Skeletal muscle tissue (tissue), 4 donors: ENCODE measurements around the gene SLC24A2. TPM values are rescaled to one million over a fixed set of nuclear protein-coding genes. Genes with fewer than 3 reads are reported as not detected.
"Not testable (repeated sequence)": the region's sequence is repeated elsewhere in the genome, so short reads cannot be mapped to it uniquely, and the experiment has no call there.

ENCODE experiments used
- H3K27ac ChIP-seq: one replicate; pipeline ENCODE4 v1.7.0; 2013; ENCODE audit warnings: mild to moderate bottlenecking, low read depth, low read length, inconsistent platforms
- H3K27me3 ChIP-seq, 3 donors: one replicate each; pipeline ENCODE4 v1.7.0; 2013; ENCODE audit warnings: low read length in 3 of 3; ENCODE audit not compliant: control insufficient read depth in 3 of 3, insufficient read depth in 3 of 3
- H3K36me3 ChIP-seq, 3 donors: one replicate each; pipeline ENCODE4 v1.7.0; 2013; ENCODE audit warnings: low read length in 3 of 3; ENCODE audit not compliant: control insufficient read depth in 3 of 3, insufficient read depth in 3 of 3
- H3K4me1 ChIP-seq, 3 donors: one replicate each; pipeline ENCODE4 v1.7.0; 2013; ENCODE audit warnings: low read length in 3 of 3, mild to moderate bottlenecking in 3 of 3; ENCODE audit not compliant: control insufficient read depth in 3 of 3, insufficient read depth in 3 of 3
- H3K4me3 ChIP-seq, 3 donors: one replicate each; pipeline ENCODE4 v1.7.0; 2013; ENCODE audit warnings: low read length in 3 of 3
- H3K9ac ChIP-seq, 3 donors: one replicate each; pipeline ENCODE4 v1.7.0; 2013; ENCODE audit warnings: low read length in 3 of 3, mild to moderate bottlenecking in 3 of 3, moderate library complexity in 2 of 3, low read depth in 1 of 3
- H3K9me3 ChIP-seq, 3 donors: one replicate each; pipeline ENCODE4 v1.7.0; 2013; ENCODE audit warnings: low read length in 3 of 3; ENCODE audit not compliant: control insufficient read depth in 3 of 3
- total RNA-seq: library from RNA; depleted of rRNA; stranded (reverse); fragments of >200 nt; gene quantifications from one replicate; pipeline ENCODE4 v1.2.3, GENCODE V29; 2014
- donor health status: Osteomylitis.

The SLC24A2 gene
- total RNA-seq, result 0.52 TPM

DNA sequence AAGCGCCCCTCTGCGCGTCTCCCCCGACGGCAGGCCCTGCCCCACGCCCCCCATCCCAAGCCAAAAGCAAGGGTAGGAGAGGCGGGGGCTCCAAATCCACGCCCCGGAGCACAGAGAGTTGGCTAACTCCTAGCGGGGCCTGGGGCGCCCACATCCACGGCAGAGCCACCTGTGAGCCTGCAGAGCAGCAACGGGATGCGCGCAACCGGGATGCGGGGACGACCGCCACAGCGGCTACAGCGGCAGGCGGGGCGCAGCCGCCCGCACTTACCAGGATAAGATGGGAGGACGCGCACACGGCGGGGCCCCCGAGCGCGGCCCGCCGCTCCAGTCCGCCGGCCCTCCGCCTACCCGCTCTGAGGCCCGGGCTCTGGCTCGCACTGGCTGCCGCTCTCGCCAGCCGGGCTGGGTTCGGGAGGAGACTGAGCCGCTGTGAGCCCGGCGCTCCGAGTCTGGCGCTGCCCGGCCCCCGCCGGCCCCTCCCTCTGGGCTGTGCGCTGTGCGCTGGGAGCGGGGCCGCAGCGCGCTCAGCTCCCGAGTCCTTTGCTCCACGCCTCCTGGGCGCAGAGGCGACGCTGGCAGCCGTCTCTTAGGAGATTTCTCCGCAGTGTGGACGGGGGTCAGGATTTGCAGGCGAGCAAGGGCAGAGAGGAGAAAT, at the start of gene SLC24A2:
Gene SLC24A2, minus strand, starts transcription at position 424 of the 658 bp plus-strand sequence.
- Histone ChIP-seq H3K27me3 (peaks cover 0 to 14% (median 10%) of the 10 kb centered on the region in 3 donors), H3K27ac (no peak within 1 kb of the TSS), H3K9ac (no peak within 1 kb of the TSS), H3K9me3 (no peaks in the 10 kb centered on the region), H3K4me3 (peak within 1 kb of the TSS in 1 of 3 donors; percentile 30), H3K4me1 (no peaks in the 10 kb centered on the region), H3K36me3 (no peaks in the 10 kb centered on the region)

GRCh38 chr9:19833331-19833730, 44.5 kb upstream of the SLC24A2 start:
- not testable (repeated sequence) for H3K36me3 ChIP-seq, H3K4me1 ChIP-seq, H3K9me3 ChIP-seq, H3K27ac ChIP-seq, H3K4me3 ChIP-seq, H3K27me3 ChIP-seq, H3K9ac ChIP-seq

DNA sequence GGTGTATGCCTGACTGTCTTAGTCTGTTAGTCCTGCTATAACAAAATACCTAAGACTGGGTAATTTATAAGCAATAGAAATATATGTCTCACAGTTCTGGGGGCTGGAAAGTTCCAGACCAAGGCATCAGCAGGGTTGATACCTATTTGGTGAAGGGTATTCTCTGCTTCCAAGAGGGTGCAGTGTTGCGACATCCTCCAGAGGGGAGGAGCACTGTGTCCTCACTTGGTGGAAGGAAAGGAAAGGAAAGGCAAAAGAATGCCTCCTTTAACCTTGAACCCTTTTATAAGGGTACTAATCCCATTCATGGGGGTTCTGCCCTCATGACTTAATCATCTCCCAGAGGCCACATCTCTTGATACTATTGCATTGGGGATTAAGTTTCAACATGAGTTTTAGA, 42.0 kb upstream of the SLC24A2 start:
- Histone ChIP-seq H3K36me3 (no peaks in the 10 kb centered on the region), H3K4me3 (no peak overlapping the region), H3K27ac (no peak overlapping the region)

DNA sequence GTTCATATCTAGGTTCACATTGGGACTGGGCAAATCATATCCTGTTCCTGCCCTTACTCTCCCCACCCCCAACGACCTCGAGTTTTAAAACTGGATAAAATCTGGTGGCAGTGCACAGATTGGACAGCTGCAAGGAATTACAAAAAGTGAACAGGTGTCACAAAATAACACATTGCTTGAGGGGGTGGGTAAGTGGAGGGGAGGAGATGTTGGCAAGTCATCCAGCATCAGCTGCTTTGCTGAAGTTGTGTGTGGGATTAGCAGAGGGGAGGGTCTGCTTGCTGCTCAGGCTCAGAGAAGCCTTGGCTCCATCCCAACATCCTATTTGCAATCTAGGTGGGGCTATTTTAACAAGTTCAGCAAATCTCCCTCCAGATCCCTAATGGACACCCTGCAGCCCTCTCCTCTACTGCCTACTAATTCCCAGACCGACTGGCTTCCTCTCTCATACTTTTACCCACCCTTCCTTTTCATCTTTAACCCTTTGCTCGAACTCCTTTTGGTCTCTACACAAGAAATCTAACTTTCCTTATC, 39.8 kb upstream of the SLC24A2 start:
- Histone ChIP-seq H3K9me3 (no peaks in the 10 kb centered on the region), H3K27me3 (no peaks in the 10 kb centered on the region), H3K9ac (no peak overlapping the region), H3K4me1 (no peaks in the 10 kb centered on the region), H3K36me3 (no peaks in the 10 kb centered on the region), H3K4me3 (no peak overlapping the region), H3K27ac (no peak overlapping the region)

More for the DNA sequence above, 42.0 kb upstream of the SLC24A2 start:
- H3K9ac ChIP-seq, result no peak overlapping the region
- no peaks in the 10 kb centered on the region for H3K4me1 ChIP-seq
- H3K9me3 ChIP-seq, result no peaks in the 10 kb centered on the region
- H3K27me3 ChIP-seq, result no peaks in the 10 kb centered on the region

DNA sequence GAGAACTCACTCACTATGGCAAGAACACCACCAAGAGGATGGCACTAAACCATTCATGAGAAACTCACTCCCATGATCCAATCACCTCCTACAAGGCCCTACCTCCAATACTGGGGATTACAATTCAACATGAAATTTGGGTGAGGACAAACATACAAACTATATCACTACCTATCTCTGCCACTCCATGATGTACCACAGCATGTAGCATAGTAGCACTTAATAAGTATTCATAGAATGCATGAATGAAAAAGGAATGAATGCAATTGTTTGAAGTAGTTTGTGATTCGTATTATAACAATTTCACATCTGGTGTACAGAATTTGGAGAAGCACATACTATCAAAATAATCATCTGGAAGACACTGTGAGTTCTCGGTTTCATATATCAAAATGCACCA, 27.9 kb upstream of the SLC24A2 start:
- Histone ChIP-seq H3K27ac (no peak overlapping the region), H3K4me3 (no peak overlapping the region), H3K9me3 (peaks cover 0 to 3% (median 0%) of the 10 kb centered on the region in 3 donors), H3K9ac (no peak overlapping the region), H3K27me3 (no peaks in the 10 kb centered on the region), H3K36me3 (no peaks in the 10 kb centered on the region), H3K4me1 (no peaks in the 10 kb centered on the region)

DNA sequence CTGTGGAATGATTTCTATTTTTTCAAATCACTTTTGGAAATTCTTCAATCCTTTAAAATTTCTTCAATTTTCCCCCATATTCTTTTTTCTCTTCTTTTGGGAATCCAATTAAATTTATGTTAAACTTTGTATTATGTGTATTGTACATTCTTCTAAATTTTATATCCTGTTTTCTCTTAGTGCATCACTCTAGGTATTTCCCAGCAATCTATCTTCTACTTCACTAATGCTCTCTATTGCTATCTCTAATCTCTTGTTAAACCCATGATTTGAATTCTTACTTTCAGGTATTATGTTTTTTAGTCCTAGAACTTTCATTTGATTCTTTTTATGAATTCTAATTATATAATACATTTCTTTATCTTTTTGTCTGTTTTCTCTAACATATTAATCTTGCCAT, 23.4 kb upstream of the SLC24A2 start:
- no peak overlapping the region for H3K4me3 ChIP-seq
- H3K27me3 ChIP-seq, result no peaks in the 10 kb centered on the region
- peaks cover 0 to 3% (median 2%) of the 10 kb centered on the region in 3 donors for H3K9me3 ChIP-seq
- H3K4me1 ChIP-seq, result no peaks in the 10 kb centered on the region
- no peaks in the 10 kb centered on the region for H3K36me3 ChIP-seq
- no peak overlapping the region for H3K9ac ChIP-seq
- H3K27ac ChIP-seq, result no peak overlapping the region

DNA sequence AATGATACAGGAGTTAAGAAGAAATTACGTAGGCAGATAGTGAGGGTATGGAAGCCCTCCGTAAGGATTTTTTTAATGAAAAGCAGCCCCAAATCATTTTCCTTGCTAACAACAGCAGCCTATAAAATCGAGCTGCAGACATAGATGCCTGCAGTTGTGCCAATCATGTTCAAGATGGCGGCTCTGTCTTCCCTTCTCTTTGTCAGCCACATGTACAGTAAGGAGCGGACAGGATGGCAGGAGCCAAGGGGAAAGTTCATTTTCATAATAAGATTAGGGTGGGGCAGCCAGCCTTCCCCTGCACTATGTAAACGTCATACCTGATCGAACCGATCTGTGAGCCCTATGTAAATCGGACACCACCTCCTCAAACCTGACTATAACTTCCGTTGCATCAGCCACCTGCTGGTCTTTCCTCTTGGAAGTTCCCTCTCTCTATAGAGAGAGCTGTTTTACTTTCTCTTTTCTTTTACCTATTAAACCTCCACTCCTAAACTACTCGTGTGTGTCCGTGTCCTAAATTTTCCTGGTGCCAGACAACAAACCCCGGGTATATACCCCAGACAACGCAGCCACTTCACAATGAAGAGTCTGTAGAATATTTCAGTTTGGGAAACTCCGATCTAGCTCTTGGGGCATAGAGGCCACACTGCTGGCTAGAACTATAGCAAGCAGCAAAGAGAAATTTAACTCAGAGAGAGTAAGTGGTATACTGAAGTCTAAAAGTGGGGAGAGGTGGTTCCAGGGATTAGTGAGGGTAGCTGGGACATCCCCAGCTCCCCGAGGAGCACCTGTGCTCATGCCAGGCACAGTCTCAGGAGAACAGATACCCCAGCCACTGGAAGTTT, 20.8 kb upstream of the SLC24A2 start:
- no peak overlapping the region for H3K4me3 ChIP-seq
- no peaks in the 10 kb centered on the region for H3K27me3 ChIP-seq
- H3K9me3 ChIP-seq, result peaks cover 0 to 2% (median 0%) of the 10 kb centered on the region in 3 donors
- no peaks in the 10 kb centered on the region for H3K4me1 ChIP-seq
- H3K9ac ChIP-seq, result no peak overlapping the region
- no peak overlapping the region for H3K27ac ChIP-seq
- no peaks in the 10 kb centered on the region for H3K36me3 ChIP-seq

GRCh38 chr9:19807182-19807892, 18.5 kb upstream of the SLC24A2 start:
- no peaks in the 10 kb centered on the region for H3K36me3 ChIP-seq
- H3K4me3 ChIP-seq, result no peak overlapping the region
- H3K27ac ChIP-seq, result no peak overlapping the region
- no peak overlapping the region for H3K9ac ChIP-seq
- H3K27me3 ChIP-seq, result no peaks in the 10 kb centered on the region
- H3K4me1 ChIP-seq, result no peaks in the 10 kb centered on the region
- peaks cover 0 to 2% (median 0%) of the 10 kb centered on the region in 3 donors for H3K9me3 ChIP-seq

GRCh38 chr9:19804431-19804830, 15.6 kb upstream of the SLC24A2 start:
- Histone ChIP-seq H3K36me3 (no peaks in the 10 kb centered on the region), H3K27ac (no peak overlapping the region), H3K4me3 (no peak overlapping the region), H3K4me1 (no peaks in the 10 kb centered on the region), H3K27me3 (no peaks in the 10 kb centered on the region), H3K9me3 (no peaks in the 10 kb centered on the region), H3K9ac (no peak overlapping the region)
